Measurements from ENCODE around the gene GALP.
A peak's percentile ranks its signal among the peaks of the same experiment; 100 is the strongest.
"Not testable (repeated sequence)": the region's sequence is repeated elsewhere in the genome, so short reads cannot be mapped to it uniquely, and the experiment has no call there.

Gene GALP

GRCh38 chr19:56167064-56167578, 8.7 kb upstream of the GALP start:
- Histone ChIP-seq H3K27me3 (ENCODE audit: insufficient read depth, poor library complexity, severe bottlenecking) (no peaks in the 10 kb centered on the region), H3K9me3 (ENCODE audit: severe bottlenecking) (no peaks in the 10 kb centered on the region), H3K27ac (ENCODE audit: poor library complexity, severe bottlenecking) (no peak overlapping the region), H3K4me1 (ENCODE audit: insufficient read depth, poor library complexity, severe bottlenecking) (peaks cover 5% of the 10 kb centered on the region), H3K4me3 (ENCODE audit: severe bottlenecking) (no peak overlapping the region), H3K36me3 (ENCODE audit: low read depth) (no peaks in the 10 kb centered on the region)
- ATAC-seq (ENCODE audit: low read depth) = no peak
- no peak for DNase-seq (ENCODE audit: low spot score)
- TF ChIP-seq CTCF (IDR thresholded peaks at IDR 0.05; ENCODE audit: poor library complexity, severe bottlenecking) = no peak

GRCh38 chr19:56170261-56170660, 5.5 kb upstream of the GALP start:
- peak; percentile 86 for DNase-seq (ENCODE audit: low spot score)
- peak; percentile 97 for ATAC-seq (ENCODE audit: low read depth)
- no peaks in the 10 kb centered on the region for H3K36me3 ChIP-seq (ENCODE audit: low read depth)
- H3K27me3 ChIP-seq (ENCODE audit: insufficient read depth, poor library complexity, severe bottlenecking) = no peaks in the 10 kb centered on the region
- H3K4me1 ChIP-seq (ENCODE audit: insufficient read depth, poor library complexity, severe bottlenecking) = peaks cover 5% of the 10 kb centered on the region
- no peaks in the 10 kb centered on the region for H3K9me3 ChIP-seq (ENCODE audit: severe bottlenecking)
- H3K4me3 ChIP-seq (ENCODE audit: severe bottlenecking) = no peak overlapping the region
- no peak for TF ChIP-seq CTCF (IDR thresholded peaks at IDR 0.05; ENCODE audit: poor library complexity, severe bottlenecking)
- H3K27ac ChIP-seq (ENCODE audit: poor library complexity, severe bottlenecking) = no peak overlapping the region

GRCh38 chr19:56174086-56174485, 1.7 kb upstream of the GALP start:
- Histone ChIP-seq H3K9me3 (ENCODE audit: severe bottlenecking) (no peaks in the 10 kb centered on the region), H3K4me3 (ENCODE audit: severe bottlenecking) (no peak overlapping the region), H3K4me1 (ENCODE audit: insufficient read depth, poor library complexity, severe bottlenecking) (peaks cover 5% of the 10 kb centered on the region), H3K27ac (ENCODE audit: poor library complexity, severe bottlenecking) (no peak overlapping the region), H3K27me3 (ENCODE audit: insufficient read depth, poor library complexity, severe bottlenecking) (no peaks in the 10 kb centered on the region), H3K36me3 (ENCODE audit: low read depth) (no peaks in the 10 kb centered on the region)
- ATAC-seq (ENCODE audit: low read depth) = no peak
- DNase-seq (ENCODE audit: low spot score) = no peak
- TF ChIP-seq CTCF (IDR thresholded peaks at IDR 0.05; ENCODE audit: poor library complexity, severe bottlenecking) = no peak

GRCh38 chr19:56174550-56174949, 1.3 kb upstream of the GALP start:
- Histone ChIP-seq H3K9me3 (ENCODE audit: severe bottlenecking) (no peaks in the 10 kb centered on the region), H3K27me3 (ENCODE audit: insufficient read depth, poor library complexity, severe bottlenecking) (no peaks in the 10 kb centered on the region), H3K4me3 (ENCODE audit: severe bottlenecking) (no peak overlapping the region), H3K36me3 (ENCODE audit: low read depth) (no peaks in the 10 kb centered on the region), H3K4me1 (ENCODE audit: insufficient read depth, poor library complexity, severe bottlenecking) (peaks cover 5% of the 10 kb centered on the region), H3K27ac (ENCODE audit: poor library complexity, severe bottlenecking) (no peak overlapping the region)
- TF ChIP-seq CTCF (IDR thresholded peaks at IDR 0.05; ENCODE audit: poor library complexity, severe bottlenecking) = no peak
- DNase-seq (ENCODE audit: low spot score) = no peak
- no peak for ATAC-seq (ENCODE audit: low read depth)

- H3K4me1 ChIP-seq (ENCODE audit: insufficient read depth, poor library complexity, severe bottlenecking); H3K9me3 ChIP-seq (ENCODE audit: severe bottlenecking); H3K27ac ChIP-seq (ENCODE audit: poor library complexity, severe bottlenecking); H3K27me3 ChIP-seq (ENCODE audit: insufficient read depth, poor library complexity, severe bottlenecking); H3K4me3 ChIP-seq (ENCODE audit: severe bottlenecking); ATAC-seq (ENCODE audit: low read depth); DNase-seq (ENCODE audit: low spot score); H3K36me3 ChIP-seq (ENCODE audit: low read depth): not testable (repeated sequence)
Measured at GRCh38 chr19:56176310-56176709, 502 bp downstream of the GALP start.

Data from RWPE2 (cell line).